ENCODE data around the gene COL6A5. TPM values are rescaled to one million over a fixed set of nuclear protein-coding genes. Genes with fewer than 3 reads are reported as not detected.

The COL6A5 gene
- total RNA-seq, 1 experiment from 2014 or later: 0.04 TPM

- Histone ChIP-seq H3K9me3 (ENCODE audit: control insufficient read depth, low read depth, low read length) (no peaks in the 10 kb centered on the region), H4K5ac (ENCODE audit: insufficient read length, low read depth, low read length) (no peak overlapping the region), H2BK120ac (ENCODE audit: low read depth, low read length, poor library complexity, severe bottlenecking) (no peak overlapping the region), H3T11ph (ENCODE audit: low read length) (no peak overlapping the region), H3K79me1 (ENCODE audit: insufficient read depth, low read depth, low read length, poor library complexity, severe bottlenecking) (no peaks in the 10 kb centered on the region), H3K4ac (ENCODE audit: low read depth, low read length) (no peak overlapping the region), H3K4me2 (ENCODE audit: insufficient read depth, insufficient read length, low read length) (no peak overlapping the region), H3K79me2 (ENCODE audit: insufficient read depth, low read length) (no peaks in the 10 kb centered on the region), H3K23ac (ENCODE audit: insufficient read length, low read depth, low read length) (no peak overlapping the region), H4K20me1 (ENCODE audit: control insufficient read depth, insufficient read depth, insufficient read length) (no peaks in the 10 kb centered on the region), H3K23me2 (ENCODE audit: insufficient read length, low read depth, low read length, poor library complexity, severe bottlenecking) (peaks cover 9% of the 10 kb centered on the region), H3K4me1 (ENCODE audit: insufficient read depth, low read length) (no peaks in the 10 kb centered on the region), H3K27me3 (ENCODE audit: insufficient read depth, low read length) (peaks cover 17% of the 10 kb centered on the region; the same call in 1 of the 2 replicates), H3K18ac (ENCODE audit: insufficient read length, low read depth, low read length) (no peak overlapping the region), H4K91ac (ENCODE audit: insufficient read length, low read depth, low read length) (no peak overlapping the region), H2AK5ac (ENCODE audit: insufficient read length, low read length) (no peak overlapping the region), H2BK20ac (ENCODE audit: low read depth, low read length, poor library complexity, severe bottlenecking) (no peak overlapping the region), H2BK15ac (ENCODE audit: low read depth, low read length) (no peak overlapping the region), H3K27ac (ENCODE audit: insufficient read length, low read depth, low read length) (no peak overlapping the region), H3K14ac (ENCODE audit: insufficient read depth, low read length) (no peak overlapping the region), H2AFZ (ENCODE audit: low read length) (no peak overlapping the region), H2BK12ac (ENCODE audit: insufficient read length, low read depth, low read length) (no peak overlapping the region), H3K9ac (ENCODE audit: extremely low read depth, insufficient read length, low read length) (no peak overlapping the region), H3K56ac (ENCODE audit: insufficient read length, low read depth, low read length) (no peak overlapping the region), H2BK5ac (ENCODE audit: insufficient read length, low read length) (no peak overlapping the region), H4K8ac (replicated peaks; ENCODE audit: insufficient read length, low read depth, low read length) (no peak overlapping the region)
- Mint-ChIP-seq H3K9me3 (no peaks in the 10 kb centered on the region), H3K27me3 (ENCODE audit: low read depth) (peaks cover 73% of the 10 kb centered on the region), H3K36me3 (ENCODE audit: insufficient read depth in 1 of 3, low read depth in 3 of 3) (no peaks in the 10 kb centered on the region), H3K4me3 (no peak overlapping the region), H3K27ac (no peak overlapping the region), H3K4me1 (peaks cover 8 to 13% of the 10 kb centered on the region in 2 experiments)
- WGBS (ENCODE audit: extremely low coverage, insufficient read length, low lambda C conversion rate): no CpG with 5 or more reads among the region's 2 CpGs
- no peak for DNase-seq
- TF ChIP-seq CTCF (conservative IDR thresholded peaks at IDR 0.05): no peak
Measured at GRCh38 chr3:130515755-130516154, 170.3 kb downstream of the COL6A5 start.
